ENCODE results near the gene MRGPRD.

MRGPRD gene

DNA sequence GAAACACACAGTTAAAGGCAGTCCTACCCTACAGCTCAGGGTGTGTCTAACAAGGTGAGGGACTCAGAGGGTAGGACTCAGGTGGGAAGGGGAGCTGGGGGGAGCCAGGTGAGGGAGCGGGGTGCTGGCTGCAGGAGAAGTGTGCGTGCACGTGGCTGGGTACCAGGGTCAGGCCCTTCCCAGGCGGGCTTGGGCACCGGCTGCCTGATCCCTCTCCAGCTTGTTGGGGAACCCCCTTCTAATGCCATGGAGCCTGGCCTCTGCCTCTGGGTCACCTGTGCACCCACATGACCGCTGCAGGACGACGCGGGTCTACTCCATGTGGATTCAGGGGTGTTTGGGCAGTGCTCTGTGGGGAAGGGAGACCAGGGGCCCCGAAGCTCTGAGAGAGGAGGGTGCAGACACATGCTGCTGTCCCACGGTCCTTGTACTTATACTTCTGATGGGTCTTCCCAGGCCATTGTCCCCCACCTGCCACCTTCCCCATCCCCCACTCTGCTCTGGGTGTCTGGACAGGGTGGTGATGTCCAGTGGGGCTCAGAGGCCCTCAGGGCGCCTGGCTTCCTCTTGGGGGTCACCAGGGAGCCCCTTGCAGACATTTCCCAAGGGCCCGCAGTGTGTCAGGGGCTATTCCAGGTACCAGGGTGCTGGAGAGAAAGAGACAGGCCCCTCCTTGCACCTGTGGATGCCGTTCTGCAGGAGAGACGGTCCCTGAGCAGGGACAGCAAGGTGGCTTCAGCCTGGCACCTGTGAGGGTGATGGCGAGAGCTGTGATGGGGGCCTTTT is 10.4 kb upstream of the MRGPRD start:
- H3K27ac Mint-ChIP-seq = no peak overlapping the region
- H3K27me3 Mint-ChIP-seq = peaks cover 49% of the 10 kb centered on the region
- peaks cover 10% of the 10 kb centered on the region for H3K9me3 Mint-ChIP-seq
- no peak for DNase-seq
- no peaks in the 10 kb centered on the region for H3K4me1 Mint-ChIP-seq (ENCODE audit: low read depth)
- no peak overlapping the region for H3K4me3 Mint-ChIP-seq
- H3K36me3 Mint-ChIP-seq (ENCODE audit: low read depth) = no peaks in the 10 kb centered on the region

DNA sequence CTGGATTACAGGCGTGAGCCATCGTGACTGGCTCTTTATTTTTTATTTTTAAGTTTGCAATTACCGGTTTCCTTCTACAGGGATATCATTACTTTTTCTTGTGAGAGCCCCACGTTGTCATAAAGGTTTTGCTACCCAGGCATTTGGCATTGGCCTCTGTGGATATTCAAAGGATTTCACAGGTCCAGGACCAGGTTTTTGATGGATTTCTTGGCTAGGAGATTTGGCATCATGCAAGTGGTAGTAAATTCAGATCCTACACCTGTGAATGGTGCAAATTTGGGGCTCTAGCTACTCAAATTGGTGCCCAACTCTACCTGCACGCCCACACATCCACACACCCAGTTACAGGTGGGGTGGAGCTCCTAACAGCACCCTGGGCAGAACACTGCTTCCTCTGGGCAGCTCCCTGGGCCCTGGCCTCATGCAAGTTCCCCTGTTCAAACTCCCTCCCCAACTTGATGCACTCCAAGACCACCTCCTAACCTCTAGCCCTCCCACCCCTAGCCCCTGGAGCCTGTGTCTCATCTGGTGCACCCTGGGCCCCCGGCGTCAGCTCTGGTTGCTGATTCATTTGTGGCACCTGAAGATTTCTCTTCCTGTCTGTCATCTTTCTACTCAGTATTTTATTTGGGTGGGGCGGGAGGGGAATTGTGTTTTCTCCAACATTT is 9.3 kb upstream of the MRGPRD start:
- DNase-seq = no peak
- H3K4me3 Mint-ChIP-seq = no peak overlapping the region
- H3K36me3 Mint-ChIP-seq (ENCODE audit: low read depth) = no peaks in the 10 kb centered on the region
- H3K9me3 Mint-ChIP-seq = peaks cover 10% of the 10 kb centered on the region
- H3K27ac Mint-ChIP-seq = no peak overlapping the region
- H3K4me1 Mint-ChIP-seq (ENCODE audit: low read depth) = no peaks in the 10 kb centered on the region
- peaks cover 45% of the 10 kb centered on the region for H3K27me3 Mint-ChIP-seq

DNA sequence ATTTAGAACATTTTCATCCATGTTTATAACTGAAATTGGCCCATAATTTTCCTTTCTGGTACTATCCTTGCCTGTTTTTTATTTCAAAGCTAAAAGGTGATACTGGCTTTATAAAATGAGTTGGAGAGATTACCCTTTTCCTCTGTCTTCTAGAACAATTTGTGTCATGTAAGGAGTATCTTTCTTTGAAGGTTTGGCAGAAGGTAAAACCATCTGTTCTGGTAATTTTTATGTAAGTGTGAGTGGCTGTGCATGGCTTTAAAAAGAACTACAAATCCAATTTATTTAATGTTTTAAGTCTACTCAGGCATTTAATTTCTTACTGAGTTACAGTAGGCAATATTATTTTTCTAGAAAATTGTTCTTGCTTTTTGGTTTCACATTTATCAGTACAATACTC is 7.7 kb upstream of the MRGPRD start:
- Mint-ChIP-seq H3K27ac (no peak overlapping the region), H3K36me3 (ENCODE audit: low read depth) (no peaks in the 10 kb centered on the region), H3K27me3 (peaks cover 36% of the 10 kb centered on the region), H3K9me3 (peaks cover 10% of the 10 kb centered on the region), H3K4me3 (no peak overlapping the region), H3K4me1 (ENCODE audit: low read depth) (no peaks in the 10 kb centered on the region)
- no peak for DNase-seq

DNA sequence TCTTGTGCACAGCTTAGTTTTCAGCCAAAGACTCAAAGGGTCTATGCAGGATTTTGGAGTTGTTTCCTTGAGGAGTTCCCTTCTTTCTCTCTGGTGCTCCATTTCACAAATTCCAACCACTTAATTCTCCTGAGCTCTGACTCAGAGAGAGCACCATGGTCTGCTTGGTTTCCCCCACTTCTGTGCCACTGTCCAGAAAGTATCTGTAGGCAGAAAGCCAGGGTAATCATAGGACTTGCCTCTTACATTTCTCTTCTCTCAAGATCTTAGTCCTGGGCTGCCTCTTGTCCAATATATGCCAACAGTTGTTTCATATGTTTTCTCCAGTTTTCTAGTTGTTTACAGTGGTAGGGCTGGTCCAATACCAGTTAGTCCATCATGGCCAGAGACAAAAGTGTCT is 6.4 kb upstream of the MRGPRD start:
- Mint-ChIP-seq H3K4me3 (no peak overlapping the region), H3K4me1 (ENCODE audit: low read depth) (no peaks in the 10 kb centered on the region), H3K27ac (no peak overlapping the region), H3K9me3 (peaks cover 12% of the 10 kb centered on the region), H3K27me3 (peaks cover 26% of the 10 kb centered on the region), H3K36me3 (ENCODE audit: low read depth) (no peaks in the 10 kb centered on the region)
- DNase-seq = no peak

DNA sequence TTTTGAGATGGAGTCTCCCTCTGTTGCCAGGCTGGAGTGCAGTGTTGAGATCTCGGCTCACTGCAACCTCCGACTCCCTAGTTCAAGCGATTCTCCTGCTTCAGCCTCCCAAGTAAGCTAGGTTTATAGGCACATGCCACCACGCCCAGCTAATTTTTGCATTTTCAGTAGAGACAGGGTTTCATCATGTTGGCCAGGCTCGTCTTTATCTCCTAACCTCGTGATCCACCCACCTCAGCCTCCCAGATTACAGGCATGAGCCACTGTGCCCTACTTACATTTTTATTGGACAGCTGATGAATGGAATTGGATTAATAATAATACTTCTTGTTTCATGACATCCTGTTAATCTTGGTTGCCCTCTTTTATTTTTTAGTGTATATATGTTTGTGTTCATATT is 3.0 kb upstream of the MRGPRD start:
- peaks cover 12% of the 10 kb centered on the region for H3K9me3 Mint-ChIP-seq
- no peaks in the 10 kb centered on the region for H3K36me3 Mint-ChIP-seq (ENCODE audit: low read depth)
- H3K27me3 Mint-ChIP-seq = peaks cover 25% of the 10 kb centered on the region
- H3K27ac Mint-ChIP-seq = no peak overlapping the region
- no peak overlapping the region for H3K4me3 Mint-ChIP-seq
- DNase-seq = no peak
- no peaks in the 10 kb centered on the region for H3K4me1 Mint-ChIP-seq (ENCODE audit: low read depth)

DNA sequence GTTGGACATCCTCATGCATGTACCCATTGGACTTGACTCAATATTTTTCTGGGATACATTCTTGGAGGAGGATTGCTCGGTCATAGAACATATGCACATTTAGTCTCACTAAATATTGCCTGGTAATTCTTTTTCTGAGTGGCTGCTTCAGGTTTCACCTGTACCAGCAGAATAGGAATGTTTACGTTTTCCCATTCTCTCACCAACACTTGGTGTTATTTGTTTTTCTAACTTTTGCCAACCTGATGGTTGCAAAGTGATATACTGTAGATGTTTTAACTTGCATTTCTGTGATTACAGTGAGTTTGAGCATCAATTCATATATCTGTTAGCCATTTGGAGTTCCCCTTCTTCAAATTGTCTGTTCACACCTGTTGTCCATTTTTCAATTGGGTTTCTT is 1.3 kb upstream of the MRGPRD start:
- no peaks in the 10 kb centered on the region for H3K4me1 Mint-ChIP-seq (ENCODE audit: low read depth)

DNA sequence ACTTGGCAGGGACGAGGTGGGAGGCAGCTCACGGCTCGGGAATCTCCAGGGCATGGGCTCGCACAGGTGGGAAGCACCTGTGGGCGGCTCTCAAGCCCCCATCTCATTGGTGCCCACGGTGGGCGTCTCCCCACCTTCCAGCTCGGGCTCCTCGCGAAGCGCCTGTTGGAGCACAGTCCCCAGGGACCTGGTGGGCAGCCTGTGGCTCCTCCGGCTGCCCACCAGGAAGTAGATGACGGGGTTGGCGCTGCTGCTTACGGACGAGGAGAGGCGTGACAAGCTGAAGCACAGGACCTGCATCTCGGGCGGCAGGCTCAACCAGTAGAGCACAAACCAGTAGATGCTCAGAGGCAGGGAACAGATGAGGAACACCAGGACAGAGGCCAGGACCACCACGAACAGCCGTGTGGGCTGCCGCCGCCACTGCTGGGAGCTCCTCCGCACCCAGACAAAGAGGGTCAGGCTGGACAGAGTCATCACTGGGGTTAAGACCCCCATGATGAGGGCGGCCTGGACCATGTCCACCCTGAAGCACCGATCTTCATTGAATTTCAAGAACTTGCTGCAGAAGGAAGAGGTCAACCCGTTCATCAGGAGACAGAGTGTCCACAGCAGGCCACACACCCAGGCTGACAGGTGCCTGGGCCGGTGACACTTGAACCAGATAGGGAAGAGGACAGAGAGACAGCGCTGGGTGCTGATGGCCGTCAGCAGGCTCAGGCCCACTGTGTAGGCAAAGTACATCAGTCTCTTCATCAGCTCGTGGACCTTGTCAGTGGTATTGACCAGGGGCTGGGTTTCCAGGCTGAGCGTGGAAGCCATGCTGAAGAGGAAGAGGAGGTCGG is 633 bp downstream of the MRGPRD start:
- H3K4me1 Mint-ChIP-seq (ENCODE audit: low read depth) = no peaks in the 10 kb centered on the region
- no peaks in the 10 kb centered on the region for H3K36me3 Mint-ChIP-seq (ENCODE audit: low read depth)
- no peak overlapping the region for H3K4me3 Mint-ChIP-seq
- DNase-seq = peak; percentile 12
- no peak overlapping the region for H3K27ac Mint-ChIP-seq
- H3K27me3 Mint-ChIP-seq = peaks cover 9% of the 10 kb centered on the region
- peaks cover 2% of the 10 kb centered on the region for H3K9me3 Mint-ChIP-seq

More for the DNA sequence above, 1.3 kb upstream of the MRGPRD start:
- no peak overlapping the region for H3K4me3 Mint-ChIP-seq
- no peak overlapping the region for H3K27ac Mint-ChIP-seq
- H3K9me3 Mint-ChIP-seq = peaks cover 11% of the 10 kb centered on the region
- no peaks in the 10 kb centered on the region for H3K36me3 Mint-ChIP-seq (ENCODE audit: low read depth)
- H3K27me3 Mint-ChIP-seq = peaks cover 18% of the 10 kb centered on the region
- no peak for DNase-seq

DNA sequence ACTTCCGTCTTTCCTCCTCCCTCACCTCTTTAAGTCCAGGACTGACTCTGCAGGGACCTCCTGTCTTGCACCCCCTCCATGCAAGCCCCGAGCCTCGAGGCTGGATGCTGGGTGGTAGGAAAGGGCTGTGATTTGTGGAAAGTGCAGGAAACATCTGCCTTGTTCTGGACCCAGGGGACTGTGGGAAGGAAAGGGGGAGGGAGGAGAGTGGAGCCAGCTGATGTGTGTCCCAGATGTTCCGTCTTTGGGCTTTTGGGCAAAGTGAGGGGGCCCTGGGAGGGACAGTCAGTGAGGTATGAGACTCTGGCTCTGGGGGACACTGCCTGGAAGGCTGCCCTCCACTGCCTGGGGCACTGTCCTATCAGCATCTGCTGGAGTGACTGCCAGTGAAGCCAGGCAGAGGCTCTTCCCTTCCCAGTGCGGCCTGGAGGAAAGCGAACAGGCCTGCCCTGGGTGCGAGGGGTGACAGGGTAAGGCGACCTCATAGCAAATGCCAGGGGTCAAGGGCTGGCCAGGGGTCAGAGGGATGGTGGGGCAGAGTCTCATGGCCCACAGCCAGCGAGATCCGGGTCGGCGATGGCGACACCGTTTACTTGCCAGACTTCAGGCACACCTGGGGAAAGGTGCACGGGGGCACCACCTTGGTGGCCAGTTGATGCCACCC is 1.7 kb downstream of the MRGPRD start:
- Mint-ChIP-seq H3K4me3 (no peak overlapping the region), H3K27ac (no peak overlapping the region), H3K27me3 (peaks cover 9% of the 10 kb centered on the region), H3K4me1 (ENCODE audit: low read depth) (peaks cover 2% of the 10 kb centered on the region), H3K36me3 (ENCODE audit: low read depth) (no peaks in the 10 kb centered on the region), H3K9me3 (peaks cover 2% of the 10 kb centered on the region)
- DNase-seq = no peak

DNA sequence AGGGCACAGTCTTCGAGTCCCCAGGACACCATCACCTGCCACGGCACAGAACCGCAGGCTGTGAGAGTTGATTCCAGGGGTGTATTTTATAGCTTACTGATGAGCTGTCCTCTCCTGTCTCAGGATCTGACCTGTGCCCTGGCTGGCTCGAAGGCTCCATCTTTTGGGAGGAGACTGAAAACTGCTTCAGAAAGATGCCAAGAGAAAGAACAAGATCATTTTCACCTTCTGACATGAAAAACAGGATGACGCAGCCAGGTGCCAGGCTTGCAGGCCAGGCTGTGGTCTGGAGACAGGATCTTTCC is 2.2 kb downstream of the MRGPRD start:
- peaks cover 2% of the 10 kb centered on the region for H3K9me3 Mint-ChIP-seq
- no peaks in the 10 kb centered on the region for H3K36me3 Mint-ChIP-seq (ENCODE audit: low read depth)
- H3K27me3 Mint-ChIP-seq = peaks cover 9% of the 10 kb centered on the region
- no peak overlapping the region for H3K27ac Mint-ChIP-seq
- H3K4me3 Mint-ChIP-seq = no peak overlapping the region
- peaks cover 2% of the 10 kb centered on the region for H3K4me1 Mint-ChIP-seq (ENCODE audit: low read depth)
- no peak for DNase-seq

DNA sequence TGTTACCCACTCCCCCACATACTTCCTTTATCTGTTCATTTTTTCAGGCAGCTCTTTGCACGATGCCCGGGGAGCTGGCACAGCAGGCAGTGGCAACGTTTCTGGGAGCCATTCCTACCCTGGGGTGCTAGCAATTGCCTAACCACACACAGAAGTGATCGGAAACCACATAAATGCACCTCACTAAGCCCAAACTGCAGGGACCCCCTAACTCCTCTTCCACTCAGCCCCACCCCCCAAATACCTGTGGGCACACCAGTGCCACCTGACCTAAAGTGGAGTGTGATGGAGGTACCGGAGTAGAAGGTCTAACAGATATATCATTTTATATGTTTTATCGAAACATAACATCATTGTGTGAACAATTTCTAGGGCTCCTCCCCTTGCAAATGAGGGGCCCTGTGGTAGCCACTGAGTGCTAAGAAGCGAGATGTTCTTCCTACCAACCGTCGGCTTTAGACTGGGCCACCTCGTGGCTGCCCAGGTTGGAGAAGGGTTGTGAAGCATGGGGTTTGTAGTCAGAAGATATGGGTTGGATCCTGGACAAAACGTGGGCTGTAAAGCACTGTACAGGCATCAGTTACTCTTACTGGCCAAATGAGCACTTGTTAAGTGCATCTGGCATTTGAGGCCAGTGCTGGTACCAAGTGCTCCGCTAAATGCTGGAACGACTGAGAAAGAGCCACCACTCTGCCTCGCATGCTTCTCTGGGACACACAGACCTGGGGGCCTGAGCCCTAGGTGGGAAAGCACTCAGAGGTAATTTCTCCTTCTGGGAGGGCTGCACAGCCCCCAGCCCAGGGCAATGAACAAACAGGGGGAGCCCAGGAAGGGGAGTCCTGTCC is 2.8 kb downstream of the MRGPRD start:
- peaks cover 2% of the 10 kb centered on the region for H3K9me3 Mint-ChIP-seq
- H3K27ac Mint-ChIP-seq = no peak overlapping the region
- H3K4me3 Mint-ChIP-seq = no peak overlapping the region

DNA sequence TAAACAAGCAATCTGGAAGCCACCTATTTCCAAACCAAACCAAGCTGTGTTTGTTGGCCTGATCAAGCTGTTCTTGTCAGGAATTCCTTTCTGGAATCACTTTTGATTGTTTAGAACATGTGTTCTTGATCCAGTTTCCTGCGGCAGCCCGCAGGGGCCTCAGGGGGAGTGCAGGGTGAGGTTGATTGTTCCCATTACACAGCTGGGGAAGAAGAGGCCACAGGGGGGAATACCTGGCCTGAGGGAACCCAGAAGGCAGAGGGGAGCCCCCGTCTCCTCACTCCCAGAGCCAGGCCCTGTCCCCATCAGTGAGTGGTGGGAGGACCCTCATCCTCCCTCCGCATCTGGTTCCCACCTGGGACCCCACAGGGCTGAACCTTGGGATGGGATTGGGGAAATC is 4.2 kb downstream of the MRGPRD start:
- H3K36me3 Mint-ChIP-seq (ENCODE audit: low read depth) = no peaks in the 10 kb centered on the region
- H3K4me1 Mint-ChIP-seq (ENCODE audit: low read depth) = peaks cover 2% of the 10 kb centered on the region
- H3K27ac Mint-ChIP-seq = no peak overlapping the region
- peaks cover 9% of the 10 kb centered on the region for H3K27me3 Mint-ChIP-seq
- H3K9me3 Mint-ChIP-seq = no peaks in the 10 kb centered on the region
- H3K4me3 Mint-ChIP-seq = no peak overlapping the region
- no peak for DNase-seq

More for the DNA sequence above, 2.8 kb downstream of the MRGPRD start:
- Mint-ChIP-seq H3K27me3 (peaks cover 9% of the 10 kb centered on the region), H3K36me3 (ENCODE audit: low read depth) (no peaks in the 10 kb centered on the region), H3K4me1 (ENCODE audit: low read depth) (peaks cover 2% of the 10 kb centered on the region)
- no peak for DNase-seq

DNA sequence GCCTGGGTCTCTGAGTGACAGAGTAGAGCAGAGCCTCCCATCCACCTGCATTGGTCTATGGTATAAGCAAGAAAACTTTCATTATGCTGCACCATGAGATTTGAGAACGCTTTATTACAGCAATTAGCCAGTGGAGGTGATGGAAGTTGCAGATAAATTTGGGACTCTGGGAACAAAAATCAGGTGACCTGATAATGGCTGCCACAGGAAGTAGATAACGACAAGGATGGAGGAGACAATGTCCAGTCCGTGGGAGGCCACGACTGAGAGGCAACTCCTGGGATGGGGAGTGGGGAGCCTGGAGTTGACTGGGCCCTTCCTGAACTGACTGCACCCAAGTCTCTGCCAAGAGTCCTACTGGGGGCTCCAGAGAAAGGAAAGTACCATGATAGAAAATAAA is 4.7 kb downstream of the MRGPRD start:
- Mint-ChIP-seq H3K4me3 (no peak overlapping the region), H3K27me3 (peaks cover 9% of the 10 kb centered on the region), H3K4me1 (ENCODE audit: low read depth) (peaks cover 2% of the 10 kb centered on the region), H3K36me3 (ENCODE audit: low read depth) (no peaks in the 10 kb centered on the region), H3K27ac (no peak overlapping the region), H3K9me3 (no peaks in the 10 kb centered on the region)
- no peak for DNase-seq

DNA sequence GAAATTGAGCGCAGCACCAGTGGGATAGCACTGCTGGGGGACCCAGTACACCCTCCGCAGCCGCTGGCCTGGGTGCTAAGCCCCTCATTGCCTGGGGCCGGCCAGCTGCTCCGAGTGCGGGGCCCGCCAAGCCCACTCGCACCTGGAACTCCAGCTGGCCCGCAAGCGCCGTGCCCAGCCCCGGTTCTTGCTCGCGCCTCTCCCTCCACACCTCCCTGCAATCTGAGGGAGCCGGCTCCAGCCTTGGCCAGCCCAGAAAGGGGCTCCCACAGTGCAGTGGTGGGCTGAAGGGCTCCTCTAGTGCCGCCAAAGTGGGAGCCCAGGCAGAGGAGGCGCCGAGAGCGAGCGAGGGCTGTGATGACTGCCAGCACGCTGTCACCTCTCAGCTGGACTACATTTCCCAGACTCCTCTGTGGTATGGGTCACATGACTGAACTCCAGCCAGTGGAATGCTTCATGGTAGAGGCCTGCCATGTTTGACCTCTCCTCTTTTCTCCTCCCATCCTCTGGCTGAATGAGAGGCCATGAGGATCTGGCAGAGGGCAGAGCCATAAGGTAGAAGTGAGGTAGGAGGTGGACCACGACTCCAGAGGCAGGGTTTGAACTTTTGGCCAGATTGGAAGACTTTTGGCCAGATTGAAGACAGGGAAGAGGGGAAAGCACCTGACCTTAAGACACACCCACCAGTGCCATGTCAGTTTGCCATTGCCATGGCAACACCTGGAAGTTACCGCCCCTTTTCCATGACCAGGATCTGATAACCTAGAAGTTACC is 6.2 kb downstream of the MRGPRD start:
- H3K4me3 Mint-ChIP-seq = no peak overlapping the region
- peaks cover 9% of the 10 kb centered on the region for H3K27me3 Mint-ChIP-seq
- no peak for DNase-seq
- H3K36me3 Mint-ChIP-seq (ENCODE audit: low read depth) = no peaks in the 10 kb centered on the region
- H3K9me3 Mint-ChIP-seq = no peaks in the 10 kb centered on the region
- peaks cover 2% of the 10 kb centered on the region for H3K4me1 Mint-ChIP-seq (ENCODE audit: low read depth)
- peak overlapping the region; percentile 82 for H3K27ac Mint-ChIP-seq
